Measurements from ENCODE around the gene GABBR2. TPM values are rescaled to one million over a fixed set of nuclear protein-coding genes. Genes with fewer than 3 reads are reported as not detected.

Gene GABBR2
- total and polyA plus RNA-seq, 9 of the 15 experiments (the other 6 are each of a cell fraction or from before 2014, with no cell fraction given): 0.15 to 1.9 (median 0.32) TPM

- TF ChIP-seq STAT6 (CRISPR knock-in tag; IDR thresholded peaks at IDR 0.05) (no peak), CXXC5 (CRISPR knock-in tag; IDR thresholded peaks at IDR 0.05) (peak; percentile 36; the same call in 1 of the 2 replicates), KLF16 (IDR thresholded peaks at IDR 0.05) (peak; percentile 85), RAD21 (CRISPR knock-in tag; conservative IDR thresholded peaks at IDR 0.05 in 1 of 2, IDR thresholded peaks at IDR 0.05 in 1 of 2) (peak in 1 of 2 experiments; percentile 11; a peak in 1 of 4 replicates), PHF8 (IDR thresholded peaks at IDR 0.05; ENCODE audit: borderline replicate concordance, low read length) (no peak), RB1 (IDR thresholded peaks at IDR 0.05; ENCODE audit: low read depth) (no peak), ZC3H11A (IDR thresholded peaks at IDR 0.05; ENCODE audit: low read depth, low read length) (no peak), TEAD1 (CRISPR knock-in tag; IDR thresholded peaks at IDR 0.05) (peak in 1 of 2 experiments; percentile 73; a peak in 1 of 4 replicates), CLOCK (CRISPR knock-in tag; IDR thresholded peaks at IDR 0.05; ENCODE audit: borderline replicate concordance) (no peak), CHAMP1 (IDR thresholded peaks at IDR 0.05) (peak; percentile 79; the same call in 1 of the 2 replicates)
Observed at GRCh38 chr9:98368366-98369065, 340.2 kb downstream of the GABBR2 start (continued).

All from K562 (cell line).